Kidney (tissue), 14 donors: ENCODE data around the gene IGF2BP3. TPM values are rescaled to one million over a fixed set of nuclear protein-coding genes. Genes with fewer than 3 reads are reported as not detected.

Experiments
- DNase-seq, 5 donors: peaks; one replicate each; pipeline ENCODE4 v3.0.0-alpha.2; 2013 to 2020
- FAIRE-seq: peaks from 2 replicates; lab custom pipeline; 2012; peaks lifted over from hg19 to GRCh38; lab: Jason Lieb, UNC
- H3K27ac ChIP-seq, 2 donors: one replicate each; pipeline ENCODE4 v1.7.0; 2013; ENCODE audit warnings: low read depth in 2 of 2, low read length in 2 of 2, inconsistent platforms in 1 of 2
- H3K27me3 ChIP-seq: one replicate; pipeline ENCODE4 v1.7.1; 2013; ENCODE audit warnings: low read length, inconsistent platforms; ENCODE audit not compliant: control insufficient read depth, insufficient read depth
- H3K36me3 ChIP-seq, 3 donors: one replicate each; pipeline versions ENCODE4 v1.7.0 to v1.7.1; 2013; ENCODE audit warnings: low read length in 3 of 3, control low read depth in 1 of 3, inconsistent platforms in 1 of 3; ENCODE audit not compliant: insufficient read depth in 3 of 3, control insufficient read depth in 2 of 3
- H3K4me1 ChIP-seq, 3 donors: one replicate each; pipeline versions ENCODE4 v1.7.0 to v1.7.1; 2013; ENCODE audit warnings: low read length in 3 of 3, inconsistent platforms in 1 of 3, low read depth in 1 of 3; ENCODE audit not compliant: control insufficient read depth in 2 of 3, insufficient read depth in 2 of 3
- H3K4me3 ChIP-seq, 3 donors: one replicate each; pipeline versions ENCODE4 v1.7.0 to v1.8.1; 2013; ENCODE audit warnings: low read length in 3 of 3, control low read depth in 1 of 3, inconsistent platforms in 1 of 3
- H3K9ac ChIP-seq, 3 donors: one replicate each; pipeline versions ENCODE4 v1.7.0 to v1.7.1; 2013; ENCODE audit warnings: low read length in 3 of 3, control low read depth in 1 of 3, inconsistent platforms in 1 of 3
- H3K9me3 ChIP-seq, 3 donors: one replicate each; pipeline versions ENCODE4 v1.7.0 to v1.7.1; 2013; ENCODE audit warnings: low read length in 3 of 3, control low read depth in 1 of 3, inconsistent platforms in 1 of 3; ENCODE audit not compliant: control insufficient read depth in 2 of 3, insufficient read depth in 1 of 3
- intact Hi-C: fragments of 100-400 bp; cut with DNase I; formaldehyde crosslinking; loops from one replicate; pipeline ENCODE4 v1.11.1; 2022
- polyA plus RNA-seq: library from polyadenylated mRNA; stranded (reverse); fragments of 350-450 nt; fragmentation: Illumina TruSeq; extraction: RNeasy Lipid Tissue Mini Kit (QIAGEN cat#74804); gene quantifications from one replicate; pipeline ENCODE4 v1.2.3, GENCODE V29; 2014; ENCODE audit warnings: low read depth, low replicate concordance; ENCODE audit not compliant: insufficient read depth
- total RNA-seq: library from RNA; stranded (reverse); fragmentation: NEBNext Ultra II Directional; extraction: Animal tissue kit (Norgen Biotek cat#: 25700); gene quantifications from one replicate; pipeline ENCODE4 v1.2.1, GENCODE V29; 2021
- TF ChIP-seq, protein P1 (sequence below): IDR thresholded peaks from 3 replicates; pipeline ENCODE4 v1.5.1; 2012; ENCODE audit warnings: mild to moderate bottlenecking, moderate library complexity, borderline replicate concordance; ENCODE audit not compliant: insufficient read depth; ENCODE audit errors: extremely low read depth
- donor health status: control.
- donor health status: control.
- donor health status: control.
- donor health status: control.
- donor health status: control.
- donor health status: DM: yes; HTN: yes; CAD: no.
- donor health status: Normal renal cell carcinoma (clear cell type).

The IGF2BP3 gene
- total and polyA plus RNA-seq, 2 donors from 2014 or later = 0.85 TPM; not detected in 1

DNA sequence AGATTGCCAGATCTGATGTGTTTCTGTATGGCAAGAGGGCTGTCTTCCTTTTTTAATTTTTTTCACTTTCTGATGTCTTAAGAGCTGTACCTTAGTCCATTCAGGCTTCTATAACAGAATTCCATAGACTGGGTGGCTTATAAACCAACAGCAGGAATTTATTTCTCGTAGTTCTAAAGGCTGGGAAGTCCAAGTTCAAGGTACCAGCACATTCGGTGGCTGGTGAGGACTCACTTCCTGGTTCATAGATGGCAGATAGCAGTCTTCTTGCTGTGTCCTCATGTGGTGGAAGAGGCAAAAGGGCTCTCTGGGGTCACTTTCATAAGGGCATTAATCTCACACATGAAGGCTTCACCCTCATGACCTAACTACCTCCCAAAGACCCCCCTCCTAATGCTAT, 202.9 kb downstream of the IGF2BP3 start:
- Histone ChIP-seq H3K9me3 (no peaks in the 10 kb centered on the region), H3K9ac (no peak overlapping the region), H3K4me3 (no peak overlapping the region), H3K27me3 (no peaks in the 10 kb centered on the region), H3K4me1 (no peaks in the 10 kb centered on the region), H3K36me3 (no peaks in the 10 kb centered on the region), H3K27ac (no peak overlapping the region)
- intact Hi-C loops = no loop called here
- TF ChIP-seq, protein P1, sequence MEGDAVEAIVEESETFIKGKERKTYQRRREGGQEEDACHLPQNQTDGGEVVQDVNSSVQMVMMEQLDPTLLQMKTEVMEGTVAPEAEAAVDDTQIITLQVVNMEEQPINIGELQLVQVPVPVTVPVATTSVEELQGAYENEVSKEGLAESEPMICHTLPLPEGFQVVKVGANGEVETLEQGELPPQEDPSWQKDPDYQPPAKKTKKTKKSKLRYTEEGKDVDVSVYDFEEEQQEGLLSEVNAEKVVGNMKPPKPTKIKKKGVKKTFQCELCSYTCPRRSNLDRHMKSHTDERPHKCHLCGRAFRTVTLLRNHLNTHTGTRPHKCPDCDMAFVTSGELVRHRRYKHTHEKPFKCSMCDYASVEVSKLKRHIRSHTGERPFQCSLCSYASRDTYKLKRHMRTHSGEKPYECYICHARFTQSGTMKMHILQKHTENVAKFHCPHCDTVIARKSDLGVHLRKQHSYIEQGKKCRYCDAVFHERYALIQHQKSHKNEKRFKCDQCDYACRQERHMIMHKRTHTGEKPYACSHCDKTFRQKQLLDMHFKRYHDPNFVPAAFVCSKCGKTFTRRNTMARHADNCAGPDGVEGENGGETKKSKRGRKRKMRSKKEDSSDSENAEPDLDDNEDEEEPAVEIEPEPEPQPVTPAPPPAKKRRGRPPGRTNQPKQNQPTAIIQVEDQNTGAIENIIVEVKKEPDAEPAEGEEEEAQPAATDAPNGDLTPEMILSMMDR = no peak
- no peak for FAIRE-seq
- DNase-seq = no peak

DNA sequence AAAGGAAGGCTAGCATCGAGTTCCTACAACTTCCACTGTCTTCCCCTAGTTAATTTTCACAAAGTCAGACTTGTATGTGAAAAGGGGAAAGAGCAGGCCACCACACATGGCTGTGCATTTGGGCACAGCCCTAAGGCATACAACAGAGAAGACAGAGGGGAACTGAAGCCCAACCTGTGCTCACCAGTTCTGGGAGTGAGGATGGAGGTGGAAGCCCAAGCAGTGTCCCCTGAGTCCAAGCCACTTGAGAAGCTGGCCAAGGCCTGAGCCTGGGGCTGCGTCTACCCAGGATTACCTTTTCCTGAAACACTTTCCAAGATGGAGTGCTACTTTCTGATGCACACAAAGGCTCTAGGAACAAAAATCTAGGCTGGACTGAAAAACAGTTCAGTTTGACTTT, 203.4 kb downstream of the IGF2BP3 start:
- H3K27ac ChIP-seq = no peak overlapping the region
- FAIRE-seq (no peak), DNase-seq (no peak)
- H3K36me3 ChIP-seq = no peaks in the 10 kb centered on the region
- TF ChIP-seq, protein P1 = no peak
- H3K4me1 ChIP-seq = no peaks in the 10 kb centered on the region
- no peaks in the 10 kb centered on the region for H3K9me3 ChIP-seq
- no peaks in the 10 kb centered on the region for H3K27me3 ChIP-seq
- no peak overlapping the region for H3K4me3 ChIP-seq
- intact Hi-C loops = no loop called here
- no peak overlapping the region for H3K9ac ChIP-seq

DNA sequence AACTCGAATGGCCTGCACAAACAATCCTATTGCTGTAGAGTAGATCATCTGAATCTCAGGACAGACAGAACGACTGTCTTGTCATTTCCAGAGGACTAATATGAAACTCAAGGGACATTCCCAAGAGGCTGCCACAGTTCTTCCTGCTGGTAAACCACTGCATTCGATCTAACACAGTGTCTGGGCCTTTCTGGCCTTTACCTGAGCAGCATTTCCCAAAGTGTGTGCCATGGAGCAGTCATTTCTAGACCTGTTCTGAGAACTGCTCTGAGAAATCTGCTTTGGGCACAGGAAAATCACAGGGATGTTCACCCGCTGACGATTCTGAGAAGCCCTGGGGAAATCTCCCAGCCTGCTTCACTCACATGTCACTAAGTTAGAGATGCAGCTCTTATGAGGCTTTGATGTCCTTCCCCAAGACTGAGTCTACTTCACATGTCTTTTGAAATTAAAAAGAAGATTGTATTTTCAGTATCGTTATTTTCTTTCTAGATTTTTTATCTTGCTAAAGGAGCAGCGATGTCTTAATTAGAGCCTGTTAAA, 205.3 kb downstream of the IGF2BP3 start:
- no peak overlapping the region for H3K27ac ChIP-seq
- no peaks in the 10 kb centered on the region for H3K36me3 ChIP-seq
- FAIRE-seq (no peak), DNase-seq (no peak)
- H3K9ac ChIP-seq = no peak overlapping the region
- intact Hi-C loops = no loop called here
- H3K27me3 ChIP-seq = no peaks in the 10 kb centered on the region
- no peaks in the 10 kb centered on the region for H3K4me1 ChIP-seq
- no peaks in the 10 kb centered on the region for H3K9me3 ChIP-seq
- TF ChIP-seq, protein P1 = no peak
- H3K4me3 ChIP-seq = no peak overlapping the region
